ENCODE data around the gene ARL14EP. TPM values are rescaled to one million over a fixed set of nuclear protein-coding genes. Genes with fewer than 3 reads are reported as not detected.

ARL14EP gene
- polyA plus RNA-seq, 1 donor from 2014 or later, result 44.5 TPM

GRCh38 chr11:30304620-30305019, 18.3 kb upstream of the ARL14EP start:
- Histone ChIP-seq H4K20me1 (ENCODE audit: insufficient read depth) (no peaks in the 10 kb centered on the region), H3K9ac (ENCODE audit: low read length) (no peak overlapping the region), H3K9me2 (ENCODE audit: insufficient read depth, low read length) (no peaks in the 10 kb centered on the region), H3K4me2 (ENCODE audit: low read length) (no peak overlapping the region), H3F3A (ENCODE audit: insufficient read depth, low read length, poor library complexity, severe bottlenecking) (no peaks in the 10 kb centered on the region), H3K9me3 (ENCODE audit: low read length) (no peaks in the 10 kb centered on the region), H3K27ac (ENCODE audit: low read length) (no peak overlapping the region), H3K36me3 (ENCODE audit: insufficient read depth, low read length) (no peaks in the 10 kb centered on the region), H3K4me3 (ENCODE audit: low read length) (no peak overlapping the region), H2AFZ (ENCODE audit: low read depth, low read length) (no peak overlapping the region), H3K27me3 (ENCODE audit: insufficient read depth, low read depth, low read length) (no peaks in the 10 kb centered on the region), H3K79me2 (replicated peaks; ENCODE audit: insufficient read depth, low read length) (no peaks in the 10 kb centered on the region)
- no peak for TF ChIP-seq EZH2 (IDR thresholded peaks at IDR 0.05; ENCODE audit: borderline replicate concordance, insufficient read depth, low read length, poor library complexity, severe bottlenecking)
- TF ChIP-seq RAD21 (conservative IDR thresholded peaks at IDR 0.05), result no peak
- no peak for TF ChIP-seq SMC3 (conservative IDR thresholded peaks at IDR 0.05; ENCODE audit: poor library complexity)
- no peak for TF ChIP-seq TAF1 (IDR thresholded peaks at IDR 0.05; ENCODE audit: low read depth)
- TF ChIP-seq, protein P1, sequence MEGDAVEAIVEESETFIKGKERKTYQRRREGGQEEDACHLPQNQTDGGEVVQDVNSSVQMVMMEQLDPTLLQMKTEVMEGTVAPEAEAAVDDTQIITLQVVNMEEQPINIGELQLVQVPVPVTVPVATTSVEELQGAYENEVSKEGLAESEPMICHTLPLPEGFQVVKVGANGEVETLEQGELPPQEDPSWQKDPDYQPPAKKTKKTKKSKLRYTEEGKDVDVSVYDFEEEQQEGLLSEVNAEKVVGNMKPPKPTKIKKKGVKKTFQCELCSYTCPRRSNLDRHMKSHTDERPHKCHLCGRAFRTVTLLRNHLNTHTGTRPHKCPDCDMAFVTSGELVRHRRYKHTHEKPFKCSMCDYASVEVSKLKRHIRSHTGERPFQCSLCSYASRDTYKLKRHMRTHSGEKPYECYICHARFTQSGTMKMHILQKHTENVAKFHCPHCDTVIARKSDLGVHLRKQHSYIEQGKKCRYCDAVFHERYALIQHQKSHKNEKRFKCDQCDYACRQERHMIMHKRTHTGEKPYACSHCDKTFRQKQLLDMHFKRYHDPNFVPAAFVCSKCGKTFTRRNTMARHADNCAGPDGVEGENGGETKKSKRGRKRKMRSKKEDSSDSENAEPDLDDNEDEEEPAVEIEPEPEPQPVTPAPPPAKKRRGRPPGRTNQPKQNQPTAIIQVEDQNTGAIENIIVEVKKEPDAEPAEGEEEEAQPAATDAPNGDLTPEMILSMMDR (IDR thresholded peaks at IDR 0.05; ENCODE audit: poor library complexity, severe bottlenecking), result no peak
- TF ChIP-seq POLR2AphosphoS5 (IDR thresholded peaks at IDR 0.05), result no peak
- no peak for TF ChIP-seq REST (IDR thresholded peaks at IDR 0.05; ENCODE audit: borderline replicate concordance)
- TF ChIP-seq MXI1 (conservative IDR thresholded peaks at IDR 0.05; ENCODE audit: poor library complexity, severe bottlenecking), result no peak
- TF ChIP-seq EP300 (conservative IDR thresholded peaks at IDR 0.05; ENCODE audit: poor library complexity, severe bottlenecking), result no peak

DNA sequence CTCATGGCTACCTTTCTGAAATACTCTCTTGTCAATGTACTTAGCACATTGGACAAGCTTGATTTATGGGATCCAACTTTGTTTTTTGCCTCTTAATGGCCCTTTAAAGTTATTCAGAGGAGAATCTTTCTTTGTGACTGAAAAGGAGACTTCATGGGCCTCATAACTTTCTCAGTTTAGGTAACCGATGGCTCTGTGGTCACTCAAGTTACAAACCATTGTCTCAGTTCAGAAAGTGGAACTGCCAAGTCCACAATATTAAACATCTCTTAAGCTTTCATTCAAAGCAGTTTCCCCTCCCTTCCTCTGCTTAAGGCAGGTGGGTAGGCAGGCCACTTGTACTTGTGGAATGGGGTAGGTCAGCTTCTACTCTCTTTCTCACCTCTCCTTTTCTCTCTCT, 12.3 kb upstream of the ARL14EP start:
- Histone ChIP-seq H3K79me2 (replicated peaks; ENCODE audit: insufficient read depth, low read length) (no peaks in the 10 kb centered on the region), H3K4me2 (ENCODE audit: low read length) (no peak overlapping the region), H3K9ac (ENCODE audit: low read length) (no peak overlapping the region), H3K9me3 (ENCODE audit: low read length) (no peaks in the 10 kb centered on the region), H3K4me3 (ENCODE audit: low read length) (no peak overlapping the region), H3F3A (ENCODE audit: insufficient read depth, low read length, poor library complexity, severe bottlenecking) (no peaks in the 10 kb centered on the region), H3K27me3 (ENCODE audit: insufficient read depth, low read depth, low read length) (no peaks in the 10 kb centered on the region), H3K27ac (ENCODE audit: low read length) (no peak overlapping the region), H2AFZ (ENCODE audit: low read depth, low read length) (no peak overlapping the region), H4K20me1 (ENCODE audit: insufficient read depth) (no peaks in the 10 kb centered on the region), H3K9me2 (ENCODE audit: insufficient read depth, low read length) (no peaks in the 10 kb centered on the region), H3K36me3 (ENCODE audit: insufficient read depth, low read length) (no peaks in the 10 kb centered on the region)
- TF ChIP-seq SMC3 (conservative IDR thresholded peaks at IDR 0.05; ENCODE audit: poor library complexity) (no peak), TAF1 (IDR thresholded peaks at IDR 0.05; ENCODE audit: low read depth) (no peak), EP300 (conservative IDR thresholded peaks at IDR 0.05; ENCODE audit: poor library complexity, severe bottlenecking) (no peak), EZH2 (IDR thresholded peaks at IDR 0.05; ENCODE audit: borderline replicate concordance, insufficient read depth, low read length, poor library complexity, severe bottlenecking) (no peak), MXI1 (conservative IDR thresholded peaks at IDR 0.05; ENCODE audit: poor library complexity, severe bottlenecking) (no peak), POLR2AphosphoS5 (IDR thresholded peaks at IDR 0.05) (no peak), RAD21 (conservative IDR thresholded peaks at IDR 0.05) (no peak), REST (IDR thresholded peaks at IDR 0.05; ENCODE audit: borderline replicate concordance) (no peak)
- TF ChIP-seq, protein P1 (IDR thresholded peaks at IDR 0.05; ENCODE audit: poor library complexity, severe bottlenecking), result no peak

All from neural cell (in vitro differentiated cells).